ENCODE results near the gene SIAE.

SIAE gene

DNA sequence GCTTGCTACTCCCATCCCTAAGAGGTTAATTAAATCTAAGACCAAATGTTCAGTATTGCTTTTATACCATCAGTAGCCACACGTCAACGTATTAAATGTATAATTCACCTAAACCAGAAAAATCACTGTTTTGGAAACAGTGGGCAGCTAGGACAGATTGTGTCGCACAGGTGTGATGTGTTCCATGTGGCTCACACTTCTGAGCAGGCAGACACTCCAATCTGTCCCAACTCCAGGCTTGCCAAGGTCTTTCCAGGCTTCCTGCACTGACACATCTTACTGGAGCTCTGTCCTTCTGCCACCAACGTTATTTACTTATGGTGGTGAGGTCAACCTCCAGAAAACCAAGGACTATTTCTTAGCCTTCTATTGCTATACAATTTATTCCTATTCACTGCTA is 11.4 kb downstream of the SIAE start:
- no peak for DNase-seq

DNA sequence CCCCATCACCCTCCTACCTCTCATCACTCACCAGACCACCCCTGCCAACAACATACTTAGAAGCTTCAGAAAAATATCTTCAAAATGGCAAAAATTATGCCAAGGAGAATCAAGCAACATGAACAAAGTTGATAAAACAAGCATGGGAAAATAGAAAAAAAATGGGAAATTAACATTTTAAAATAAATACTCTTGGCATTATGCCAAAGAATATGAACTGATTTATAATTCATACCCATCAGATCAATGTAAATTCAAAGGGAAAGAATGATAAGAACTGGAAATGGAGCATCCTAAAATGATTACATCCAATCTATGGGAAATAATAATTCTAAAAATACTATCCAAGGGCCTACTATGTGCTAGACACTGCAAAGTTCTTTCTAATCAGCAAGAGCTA is 12.0 kb downstream of the SIAE start:
- no peak for DNase-seq

- no peak for DNase-seq
Measured at GRCh38 chr11:124658986-124659385, 14.6 kb downstream of the SIAE start.

DNA sequence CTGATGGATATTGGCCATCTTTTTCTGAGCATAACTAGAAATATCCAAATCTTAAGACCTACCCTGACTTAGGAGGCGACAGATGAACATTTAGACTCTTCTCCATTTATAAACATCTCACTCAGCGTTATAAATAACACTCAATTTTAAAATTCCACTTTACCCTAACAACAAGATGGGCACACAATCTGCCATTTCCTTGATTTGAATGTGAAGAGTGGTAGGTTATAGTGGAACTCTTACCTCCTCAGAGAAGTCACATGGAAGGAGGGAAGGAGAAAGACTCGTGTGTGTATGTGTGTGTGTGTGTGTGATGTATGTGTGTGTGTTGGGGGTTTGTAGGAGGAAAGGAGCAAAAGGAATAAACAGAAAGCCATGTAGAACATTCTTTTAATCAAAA is 15.0 kb downstream of the SIAE start:
- DNase-seq, result no peak

DNA sequence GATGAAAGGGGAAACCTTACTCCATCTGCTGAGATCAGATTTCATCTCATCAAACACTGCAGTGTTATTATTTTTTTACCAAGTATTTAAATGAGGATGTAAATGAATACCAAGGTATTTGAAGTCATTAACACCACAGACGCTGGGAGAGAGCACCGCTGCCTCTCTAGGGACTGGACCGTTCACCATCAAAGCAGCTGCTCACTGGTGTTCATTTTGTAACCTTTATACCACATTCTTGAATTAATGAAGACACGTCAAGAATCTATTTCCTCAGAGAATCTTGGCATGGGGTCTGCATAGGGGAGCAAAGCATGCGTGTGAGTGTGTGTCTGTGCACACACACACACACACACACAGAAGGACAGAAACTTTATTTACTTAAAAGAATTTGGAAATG is 15.6 kb downstream of the SIAE start:
- DNase-seq, result peak; percentile 50

DNA sequence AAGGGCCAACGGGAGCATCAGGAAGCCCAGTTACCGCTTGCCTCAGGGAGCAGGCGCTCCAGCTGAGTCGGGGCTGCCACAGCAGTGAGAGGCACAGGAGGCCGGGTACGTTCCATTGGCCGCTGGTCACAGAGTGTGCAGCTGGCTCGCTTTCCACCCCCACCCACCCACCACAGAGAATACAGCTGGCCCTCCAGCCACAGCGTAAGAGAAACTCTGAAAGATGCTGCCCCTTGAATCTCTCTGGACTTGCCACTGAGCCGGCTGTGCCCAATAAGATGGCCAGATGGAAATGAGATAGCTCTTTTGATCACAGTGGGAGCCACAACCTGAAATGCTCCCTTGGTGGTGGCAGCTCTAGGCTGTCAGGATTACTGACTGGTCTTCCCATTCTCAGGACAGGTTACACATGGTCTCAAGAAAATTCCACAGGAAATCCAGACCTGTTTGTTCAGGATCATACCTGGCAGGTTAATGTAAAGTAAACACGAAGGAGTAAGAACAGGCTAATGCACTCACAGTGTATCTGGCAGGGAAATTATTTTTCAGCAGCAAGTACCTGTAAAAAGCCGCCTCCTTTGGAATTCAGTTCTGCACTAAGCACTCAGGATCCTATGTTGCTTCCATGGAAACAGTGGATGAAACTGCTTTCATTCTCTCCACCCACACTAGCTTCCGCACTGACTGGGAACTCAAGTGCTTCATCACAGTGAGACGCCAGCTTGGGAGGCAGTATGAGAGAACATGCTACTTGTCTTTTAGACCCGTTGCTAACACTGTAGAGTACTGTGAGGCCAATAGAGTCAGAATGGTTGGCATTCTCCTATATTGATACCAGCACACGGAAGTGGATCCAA is 16.5 kb downstream of the SIAE start:
- DNase-seq, result peak; percentile 33

DNA sequence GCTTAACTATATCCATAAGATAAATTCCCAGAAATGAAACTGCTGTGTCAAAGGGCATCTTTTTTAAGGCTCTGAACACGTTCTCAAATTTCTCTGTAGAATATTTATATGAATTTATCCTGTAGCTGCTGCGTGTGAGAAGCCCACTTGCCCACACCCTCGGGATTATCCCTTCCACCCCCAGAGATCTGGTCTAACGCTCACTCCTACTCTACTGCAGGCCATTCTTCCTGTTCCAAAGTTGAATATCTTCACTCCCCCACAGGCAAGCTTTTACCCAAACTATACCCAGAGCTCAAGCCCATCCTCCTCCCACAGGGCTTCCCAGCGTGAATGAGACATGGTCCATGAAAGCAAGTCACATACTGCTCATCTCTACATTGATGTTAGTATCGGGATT is 24.9 kb downstream of the SIAE start:
- DNase-seq, result no peak

- no peak for DNase-seq
Measured at GRCh38 chr11:124646148-124646547, 27.4 kb downstream of the SIAE start.

GRCh38 chr11:124644426-124645280 is 28.9 kb downstream of the SIAE start:
- DNase-seq, result peak; percentile 75

DNA sequence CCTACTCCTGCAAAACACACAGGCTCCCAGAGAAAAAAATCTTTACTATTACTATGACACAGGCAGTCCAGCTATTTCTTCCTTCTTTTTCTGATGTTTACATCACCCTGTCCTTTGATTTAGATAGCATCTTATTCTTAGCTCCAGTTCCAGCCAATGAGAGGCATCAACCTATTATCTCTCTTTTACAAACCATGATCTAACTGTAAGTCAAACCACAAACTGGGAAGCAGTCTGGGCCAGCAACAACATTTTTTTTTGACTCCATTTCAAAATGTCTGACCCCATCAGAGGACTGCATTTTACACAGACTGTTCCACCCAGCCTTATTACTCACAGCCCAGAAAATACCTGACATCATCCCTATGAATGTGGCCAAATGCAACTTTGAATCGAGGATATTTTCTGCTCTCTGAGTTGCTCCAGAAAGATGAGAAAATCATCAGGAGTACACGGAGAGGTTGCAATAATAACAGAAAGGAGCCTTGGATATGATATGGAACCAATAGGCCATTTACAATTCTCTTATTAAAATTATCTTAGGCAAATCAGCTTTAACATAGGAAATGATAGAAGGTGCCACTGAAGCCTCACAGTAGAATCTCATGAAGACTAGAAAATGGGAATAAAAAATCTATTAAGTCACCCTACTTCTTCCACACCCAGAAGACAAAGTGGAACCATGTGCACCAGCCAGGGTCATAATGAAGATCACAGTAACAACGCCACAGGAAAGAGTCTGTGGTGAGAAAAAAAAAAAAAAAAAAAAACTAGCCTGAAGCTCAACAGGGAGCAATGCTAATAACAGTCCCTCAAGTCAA is 29.7 kb downstream of the SIAE start:
- DNase-seq, result peak; percentile 92

DNA sequence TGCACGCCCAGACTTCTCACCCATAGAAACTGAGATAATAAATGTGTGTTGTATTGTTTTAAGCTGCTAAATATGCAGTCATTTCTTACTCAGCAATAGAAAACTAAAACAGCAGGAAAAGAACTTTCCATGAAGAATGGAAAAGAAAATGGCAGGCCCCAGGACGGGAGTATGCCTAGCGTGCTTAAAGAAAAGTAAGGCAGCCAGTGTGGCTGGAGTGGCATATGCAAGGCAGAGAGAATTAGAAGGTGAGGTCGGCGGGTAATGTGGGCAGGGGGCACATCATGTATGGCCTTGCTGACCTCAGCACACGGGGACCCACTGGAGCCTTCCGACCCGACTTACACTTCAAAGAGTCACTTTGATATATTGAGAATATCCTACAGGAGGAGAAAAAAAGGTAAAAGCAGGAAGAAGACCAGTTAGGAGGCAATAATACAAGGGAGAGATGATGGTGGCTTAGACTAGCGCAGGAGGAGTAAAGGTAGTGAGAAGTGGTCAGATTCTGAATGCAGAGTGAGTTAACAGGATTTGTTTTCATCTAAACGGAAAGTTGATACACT is 30.4 kb downstream of the SIAE start:
- DNase-seq, result no peak

DNA sequence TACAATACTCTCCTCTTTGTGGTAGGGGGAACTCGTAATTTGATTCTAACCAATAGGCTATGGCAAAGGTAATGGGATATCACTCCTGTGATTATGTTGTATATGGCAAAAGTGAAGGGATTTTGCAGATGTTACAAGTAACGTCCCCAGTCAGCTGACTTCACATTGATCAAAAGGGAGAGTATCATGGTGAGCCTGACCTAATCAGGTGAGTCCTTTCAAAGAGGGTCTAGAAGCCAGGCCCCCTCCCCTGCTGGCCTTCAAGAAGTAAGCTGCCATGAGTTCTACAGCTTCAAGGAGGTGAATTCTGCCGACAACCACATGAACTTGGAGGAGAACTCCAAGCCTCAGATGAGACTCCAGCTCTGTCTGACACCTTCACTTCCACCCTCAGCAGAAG is 30.9 kb downstream of the SIAE start:
- no peak for DNase-seq

- DNase-seq, result no peak
Measured at GRCh38 chr11:124640666-124641065, 32.9 kb downstream of the SIAE start.

GRCh38 chr11:124639186-124639585 is 34.4 kb downstream of the SIAE start:
- no peak for DNase-seq

DNA sequence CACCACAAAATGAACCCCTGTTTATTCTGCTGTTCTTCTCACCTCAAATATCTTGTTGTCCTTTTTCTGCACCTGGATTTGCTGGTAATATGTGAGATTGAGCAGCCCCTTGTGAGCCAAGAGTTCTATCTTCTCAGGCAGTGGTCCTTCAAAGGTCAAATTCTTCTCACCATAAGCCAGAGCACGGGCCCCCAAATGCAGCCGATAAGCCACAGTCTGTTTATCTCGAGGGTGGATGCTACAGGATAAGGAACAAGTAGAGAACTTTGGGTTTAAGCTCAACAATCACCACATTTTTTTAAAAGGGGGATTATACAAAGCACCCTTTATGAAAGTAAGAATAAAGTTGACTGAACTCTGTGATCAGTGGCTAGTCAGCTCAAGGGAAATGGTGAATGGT is 35.0 kb downstream of the SIAE start:
- no peak for DNase-seq

DNA sequence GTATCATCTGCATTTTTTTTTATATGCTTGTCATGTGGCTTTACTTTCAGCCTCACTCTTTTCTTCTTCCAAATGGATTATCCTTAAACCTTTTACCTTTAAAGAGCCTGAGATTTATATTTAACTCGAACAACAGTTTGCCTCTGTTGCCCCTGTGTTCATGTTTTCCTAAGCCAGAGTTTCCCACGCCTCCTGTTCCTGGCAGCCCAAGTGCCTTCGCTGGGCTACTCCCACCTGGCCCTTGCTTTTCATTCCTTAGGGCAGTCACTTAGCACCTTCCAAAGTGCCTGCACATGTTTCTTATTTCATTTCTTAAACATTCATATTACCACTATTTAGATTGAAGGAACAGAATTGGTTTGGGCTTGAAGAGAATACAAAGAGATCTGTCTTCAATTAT is 37.6 kb downstream of the SIAE start:
- no peak for DNase-seq

DNA sequence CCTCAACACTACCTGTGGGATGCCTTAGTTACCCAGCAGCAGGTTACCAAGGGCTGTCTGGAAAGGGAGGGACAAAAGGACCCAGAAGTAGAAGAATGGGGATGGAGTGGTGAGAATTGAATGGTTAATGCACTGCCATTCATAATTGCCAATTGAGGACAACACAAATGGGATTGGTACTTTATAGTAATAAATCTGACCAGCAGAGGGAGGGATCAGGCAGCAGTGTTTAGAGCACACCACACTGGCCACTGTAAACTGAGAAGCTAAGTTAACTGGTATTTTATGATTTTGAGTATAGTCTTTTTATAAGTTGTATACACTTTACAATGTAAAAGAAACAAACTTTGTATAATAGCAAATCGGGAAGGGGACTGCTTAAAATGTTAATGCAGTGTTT is 40.2 kb downstream of the SIAE start:
- DNase-seq, result no peak

GRCh38 chr11:124629961-124630360 is 43.6 kb downstream of the SIAE start:
- no peak for DNase-seq

- no peak for DNase-seq
Measured at GRCh38 chr11:124627546-124627945, 46.0 kb downstream of the SIAE start.

DNA sequence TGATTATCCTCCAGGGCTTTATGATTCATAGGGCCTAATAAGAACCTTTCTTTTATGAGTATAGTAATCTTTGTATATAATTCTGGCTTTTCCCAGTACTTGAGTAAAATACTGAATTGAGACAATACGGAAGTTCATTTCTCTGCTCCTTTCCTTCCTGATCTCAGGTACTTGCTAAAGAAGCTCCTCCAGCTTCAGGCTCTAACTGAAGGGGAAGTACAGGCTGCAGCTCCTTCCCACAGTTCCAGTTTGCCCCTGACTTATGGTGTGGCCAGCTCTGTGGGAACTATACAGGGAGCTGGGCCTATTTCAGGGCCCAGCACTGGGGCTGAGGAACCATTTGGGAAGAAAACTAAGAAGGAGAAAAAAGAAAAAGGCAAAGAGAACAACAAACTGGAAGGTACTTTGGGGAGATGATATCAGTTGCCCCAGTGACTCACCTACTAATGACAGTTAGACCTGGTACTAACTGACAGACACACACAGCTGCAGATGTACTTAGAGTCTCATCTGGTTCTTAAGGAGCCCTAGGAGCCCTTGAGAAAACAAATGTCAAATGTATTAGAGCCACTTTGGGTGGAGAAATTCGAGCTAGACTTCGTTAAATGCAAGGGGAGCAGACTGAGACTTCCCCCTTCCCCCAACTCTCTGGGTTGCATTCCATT is 47.9 kb downstream of the SIAE start:
- no peak for DNase-seq

DNA sequence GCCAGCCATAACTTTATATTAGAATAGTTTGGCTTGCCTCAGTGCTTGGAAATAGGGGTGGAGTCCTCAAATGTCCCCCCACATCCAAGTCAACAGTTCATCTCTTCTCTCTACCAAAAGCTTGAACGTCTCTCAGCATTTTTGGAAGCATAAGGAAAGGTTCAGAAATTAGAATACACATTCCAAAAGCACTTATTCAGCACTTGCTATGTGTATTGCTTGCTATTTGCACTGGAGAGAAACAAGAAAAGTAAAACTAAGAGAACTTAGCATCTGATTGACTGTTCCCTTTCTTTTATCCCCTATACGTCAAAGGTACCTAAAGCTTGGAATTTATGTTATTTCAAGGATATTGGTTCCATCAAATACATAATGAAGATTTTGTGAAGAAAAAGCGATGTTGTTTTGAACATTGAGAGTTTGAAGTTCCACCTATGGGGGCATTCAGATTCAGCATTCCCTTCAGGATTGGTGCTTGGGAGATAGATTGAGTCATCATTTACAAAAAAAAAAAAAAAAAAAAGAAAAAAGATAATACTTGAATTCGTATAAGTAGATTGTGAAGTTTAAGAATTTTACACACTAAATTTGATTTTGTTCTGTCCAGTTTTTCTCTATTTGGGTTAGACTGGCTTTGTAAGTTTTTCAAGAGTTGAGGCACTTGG is 49.5 kb downstream of the SIAE start:
- peak; percentile 21 for DNase-seq
